Measurements from ENCODE around the gene TMEM41B.
A peak's percentile ranks its signal among the peaks of the same experiment; 100 is the strongest.

Gene TMEM41B

GRCh38 chr11:9304178-9304577, 10.2 kb downstream of the TMEM41B start:
- no peak overlapping the region for H3K27ac ChIP-seq (ENCODE audit: insufficient read depth, low read length, poor library complexity, severe bottlenecking)
- H3K36me3 ChIP-seq (ENCODE audit: control insufficient read depth, insufficient read depth, low read length) = no peaks in the 10 kb centered on the region
- H3K4me1 ChIP-seq (ENCODE audit: control insufficient read depth, insufficient read depth, low read length, poor library complexity, severe bottlenecking) = no peaks in the 10 kb centered on the region
- DNase-seq = no peak
- H3K9me3 ChIP-seq (ENCODE audit: control insufficient read depth, low read length) = no peaks in the 10 kb centered on the region
- H3K27me3 ChIP-seq (replicated peaks; ENCODE audit: control insufficient read depth, insufficient read depth, low read length, poor library complexity, severe bottlenecking) = no peaks in the 10 kb centered on the region
- no peak overlapping the region for H3K4me3 ChIP-seq (ENCODE audit: insufficient read depth, low read depth, low read length, poor library complexity, severe bottlenecking)

GRCh38 chr11:9302448-9302847, 11.9 kb downstream of the TMEM41B start:
- Histone ChIP-seq H3K9me3 (ENCODE audit: control insufficient read depth, low read length) (no peaks in the 10 kb centered on the region), H3K36me3 (ENCODE audit: control insufficient read depth, insufficient read depth, low read length) (no peaks in the 10 kb centered on the region), H3K27ac (ENCODE audit: insufficient read depth, low read length, poor library complexity, severe bottlenecking) (no peak overlapping the region), H3K4me3 (ENCODE audit: insufficient read depth, low read depth, low read length, poor library complexity, severe bottlenecking) (no peak overlapping the region), H3K4me1 (ENCODE audit: control insufficient read depth, insufficient read depth, low read length, poor library complexity, severe bottlenecking) (no peaks in the 10 kb centered on the region), H3K27me3 (replicated peaks; ENCODE audit: control insufficient read depth, insufficient read depth, low read length, poor library complexity, severe bottlenecking) (no peaks in the 10 kb centered on the region)
- no peak for DNase-seq

GRCh38 chr11:9301720-9302119, 12.7 kb downstream of the TMEM41B start:
- Histone ChIP-seq H3K9me3 (ENCODE audit: control insufficient read depth, low read length) (no peaks in the 10 kb centered on the region), H3K4me1 (ENCODE audit: control insufficient read depth, insufficient read depth, low read length, poor library complexity, severe bottlenecking) (no peaks in the 10 kb centered on the region), H3K36me3 (ENCODE audit: control insufficient read depth, insufficient read depth, low read length) (no peaks in the 10 kb centered on the region), H3K27me3 (replicated peaks; ENCODE audit: control insufficient read depth, insufficient read depth, low read length, poor library complexity, severe bottlenecking) (no peaks in the 10 kb centered on the region), H3K27ac (ENCODE audit: insufficient read depth, low read length, poor library complexity, severe bottlenecking) (no peak overlapping the region), H3K4me3 (ENCODE audit: insufficient read depth, low read depth, low read length, poor library complexity, severe bottlenecking) (no peak overlapping the region)
- no peak for DNase-seq

- DNase-seq = no peak
- Histone ChIP-seq H3K9me3 (ENCODE audit: control insufficient read depth, low read length) (no peaks in the 10 kb centered on the region), H3K4me1 (ENCODE audit: control insufficient read depth, insufficient read depth, low read length, poor library complexity, severe bottlenecking) (no peaks in the 10 kb centered on the region), H3K36me3 (ENCODE audit: control insufficient read depth, insufficient read depth, low read length) (no peaks in the 10 kb centered on the region), H3K27ac (ENCODE audit: insufficient read depth, low read length, poor library complexity, severe bottlenecking) (no peak overlapping the region), H3K4me3 (ENCODE audit: insufficient read depth, low read depth, low read length, poor library complexity, severe bottlenecking) (no peak overlapping the region), H3K27me3 (replicated peaks; ENCODE audit: control insufficient read depth, insufficient read depth, low read length, poor library complexity, severe bottlenecking) (no peaks in the 10 kb centered on the region)
Measured at GRCh38 chr11:9293646-9294045, 20.7 kb downstream of the TMEM41B start.

GRCh38 chr11:9285850-9286587, 28.4 kb downstream of the TMEM41B start:
- Histone ChIP-seq H3K9me3 (ENCODE audit: control insufficient read depth, low read length) (no peaks in the 10 kb centered on the region), H3K4me3 (ENCODE audit: insufficient read depth, low read depth, low read length, poor library complexity, severe bottlenecking) (no peak overlapping the region), H3K36me3 (ENCODE audit: control insufficient read depth, insufficient read depth, low read length) (no peaks in the 10 kb centered on the region), H3K27me3 (replicated peaks; ENCODE audit: control insufficient read depth, insufficient read depth, low read length, poor library complexity, severe bottlenecking) (no peaks in the 10 kb centered on the region), H3K27ac (ENCODE audit: insufficient read depth, low read length, poor library complexity, severe bottlenecking) (no peak overlapping the region), H3K4me1 (ENCODE audit: control insufficient read depth, insufficient read depth, low read length, poor library complexity, severe bottlenecking) (peaks cover 2% of the 10 kb centered on the region)
- no peak for DNase-seq

GRCh38 chr11:9280655-9281301, 33.6 kb downstream of the TMEM41B start:
- Histone ChIP-seq H3K9me3 (ENCODE audit: control insufficient read depth, low read length) (no peaks in the 10 kb centered on the region), H3K4me3 (ENCODE audit: insufficient read depth, low read depth, low read length, poor library complexity, severe bottlenecking) (no peak overlapping the region), H3K36me3 (ENCODE audit: control insufficient read depth, insufficient read depth, low read length) (no peaks in the 10 kb centered on the region), H3K4me1 (ENCODE audit: control insufficient read depth, insufficient read depth, low read length, poor library complexity, severe bottlenecking) (peaks cover 8% of the 10 kb centered on the region), H3K27me3 (replicated peaks; ENCODE audit: control insufficient read depth, insufficient read depth, low read length, poor library complexity, severe bottlenecking) (no peaks in the 10 kb centered on the region), H3K27ac (ENCODE audit: insufficient read depth, low read length, poor library complexity, severe bottlenecking) (no peak overlapping the region)
- peak in 1 of 3 donors; percentile 30 for DNase-seq

- Histone ChIP-seq H3K27me3 (replicated peaks; ENCODE audit: control insufficient read depth, insufficient read depth, low read length, poor library complexity, severe bottlenecking) (no peaks in the 10 kb centered on the region), H3K4me3 (ENCODE audit: insufficient read depth, low read depth, low read length, poor library complexity, severe bottlenecking) (no peak overlapping the region), H3K36me3 (ENCODE audit: control insufficient read depth, insufficient read depth, low read length) (no peaks in the 10 kb centered on the region), H3K9me3 (ENCODE audit: control insufficient read depth, low read length) (no peaks in the 10 kb centered on the region), H3K4me1 (ENCODE audit: control insufficient read depth, insufficient read depth, low read length, poor library complexity, severe bottlenecking) (peaks cover 8% of the 10 kb centered on the region), H3K27ac (ENCODE audit: insufficient read depth, low read length, poor library complexity, severe bottlenecking) (no peak overlapping the region)
- no peak for DNase-seq
Measured at GRCh38 chr11:9277176-9277575, 37.2 kb downstream of the TMEM41B start.

- Histone ChIP-seq H3K4me1 (ENCODE audit: control insufficient read depth, insufficient read depth, low read length, poor library complexity, severe bottlenecking) (peaks cover 8% of the 10 kb centered on the region), H3K4me3 (ENCODE audit: insufficient read depth, low read depth, low read length, poor library complexity, severe bottlenecking) (no peak overlapping the region), H3K9me3 (ENCODE audit: control insufficient read depth, low read length) (no peaks in the 10 kb centered on the region), H3K36me3 (ENCODE audit: control insufficient read depth, insufficient read depth, low read length) (no peaks in the 10 kb centered on the region), H3K27me3 (replicated peaks; ENCODE audit: control insufficient read depth, insufficient read depth, low read length, poor library complexity, severe bottlenecking) (no peaks in the 10 kb centered on the region), H3K27ac (ENCODE audit: insufficient read depth, low read length, poor library complexity, severe bottlenecking) (no peak overlapping the region)
- no peak for DNase-seq
Measured at GRCh38 chr11:9276571-9276970, 37.8 kb downstream of the TMEM41B start.

GRCh38 chr11:9274499-9275258, 39.7 kb downstream of the TMEM41B start:
- no peak for DNase-seq
- Histone ChIP-seq H3K4me1 (ENCODE audit: control insufficient read depth, insufficient read depth, low read length, poor library complexity, severe bottlenecking) (no peaks in the 10 kb centered on the region), H3K4me3 (ENCODE audit: insufficient read depth, low read depth, low read length, poor library complexity, severe bottlenecking) (no peak overlapping the region), H3K36me3 (ENCODE audit: control insufficient read depth, insufficient read depth, low read length) (no peaks in the 10 kb centered on the region), H3K9me3 (ENCODE audit: control insufficient read depth, low read length) (no peaks in the 10 kb centered on the region), H3K27ac (ENCODE audit: insufficient read depth, low read length, poor library complexity, severe bottlenecking) (no peak overlapping the region), H3K27me3 (replicated peaks; ENCODE audit: control insufficient read depth, insufficient read depth, low read length, poor library complexity, severe bottlenecking) (no peaks in the 10 kb centered on the region)
